Measurements from ENCODE around the gene AFF3.

Gene AFF3

GRCh38 chr2:99891428-99891780 lies 251.0 kb downstream of the AFF3 start:
- no peak for TF ChIP-seq CTCF (IDR thresholded peaks at IDR 0.05)

GRCh38 chr2:99890568-99891427 lies 251.6 kb downstream of the AFF3 start:
- TF ChIP-seq CTCF (IDR thresholded peaks at IDR 0.05), result no peak

GRCh38 chr2:99888617-99889016 lies 253.8 kb downstream of the AFF3 start:
- no peak for TF ChIP-seq CTCF (IDR thresholded peaks at IDR 0.05)

- TF ChIP-seq CTCF (IDR thresholded peaks at IDR 0.05), result no peak
Measured at GRCh38 chr2:99886418-99886817, 256.0 kb downstream of the AFF3 start.

- no peak for TF ChIP-seq CTCF (IDR thresholded peaks at IDR 0.05)
Measured at GRCh38 chr2:99883358-99883757, 259.0 kb downstream of the AFF3 start.

GRCh38 chr2:99881901-99882591 lies 260.3 kb downstream of the AFF3 start:
- no peak for TF ChIP-seq CTCF (IDR thresholded peaks at IDR 0.05)

GRCh38 chr2:99880964-99881294 lies 261.5 kb downstream of the AFF3 start:
- TF ChIP-seq CTCF (IDR thresholded peaks at IDR 0.05), result no peak

Data from LNCAP (cell line).